Right hindlimb (tissue), 1 donor: ENCODE data around the gene PPA2.
"Not testable (repeated sequence)": the region's sequence is repeated elsewhere in the genome, so short reads cannot be mapped to it uniquely, and the experiment has no call there.

Experiments used
- DNase-seq: peaks from one replicate; pipeline ENCODE4 v3.0.0-alpha.2; 2018

PPA2 gene

GRCh38 chr4:105473324-105474098, at the start of gene PPA2:
Gene PPA2 (minus strand): TSS chr4:105474062. CDS start chr4:105474050, 12 bp downstream.
- peak; percentile 92 for DNase-seq

GRCh38 chr4:105520819-105521790, 47.2 kb upstream of the PPA2 start:
- no peak for DNase-seq

- DNase-seq, result no peak
Observed at GRCh38 chr4:105510245-105510644, 36.4 kb upstream of the PPA2 start.

GRCh38 chr4:105509714-105510113, 35.9 kb upstream of the PPA2 start:
- no peak for DNase-seq

GRCh38 chr4:105509291-105509690, 35.4 kb upstream of the PPA2 start:
- no peak for DNase-seq

- DNase-seq, result no peak
Observed at GRCh38 chr4:105504744-105505143, 30.9 kb upstream of the PPA2 start.

- DNase-seq, result no peak
Observed at GRCh38 chr4:105503484-105503883, 29.6 kb upstream of the PPA2 start.

GRCh38 chr4:105496899-105497298, 23.0 kb upstream of the PPA2 start:
- DNase-seq, result no peak

GRCh38 chr4:105495667-105496066, 21.8 kb upstream of the PPA2 start:
- DNase-seq, result no peak

- DNase-seq, result no peak
Observed at GRCh38 chr4:105490523-105490922, 16.7 kb upstream of the PPA2 start.

- DNase-seq, result no peak
Observed at GRCh38 chr4:105483840-105484239, 10.0 kb upstream of the PPA2 start.

- peak; percentile 92 for DNase-seq
Observed at GRCh38 chr4:105474099-105474518, 247 bp upstream of the PPA2 start.

- DNase-seq, result no peak
Observed at GRCh38 chr4:105472871-105473323, 965 bp downstream of the PPA2 start.

GRCh38 chr4:105471566-105472176, 2.2 kb downstream of the PPA2 start:
- DNase-seq, result peak; percentile 77

- DNase-seq, result no peak
Observed at GRCh38 chr4:105470766-105471165, 3.1 kb downstream of the PPA2 start.

GRCh38 chr4:105469736-105470135, 4.1 kb downstream of the PPA2 start:
- DNase-seq, result no peak

GRCh38 chr4:105466580-105466979, 7.3 kb downstream of the PPA2 start:
- DNase-seq, result no peak

- not testable (repeated sequence) for DNase-seq
Observed at GRCh38 chr4:105464563-105464962, 9.3 kb downstream of the PPA2 start.

GRCh38 chr4:105462576-105462975, 11.3 kb downstream of the PPA2 start:
- DNase-seq, result no peak

GRCh38 chr4:105461621-105462382, 12.1 kb downstream of the PPA2 start:
- DNase-seq, result no peak

GRCh38 chr4:105461221-105461620, 12.6 kb downstream of the PPA2 start:
- no peak for DNase-seq

- DNase-seq, result no peak
Observed at GRCh38 chr4:105460306-105460705, 13.6 kb downstream of the PPA2 start.
